Brain microvascular endothelial cell (primary cell): ENCODE results near the gene ZNF436.

Source experiments
- DNase-seq: peaks from one replicate; pipeline ENCODE4 v3.0.0-alpha.2; 2020
- H3K27ac ChIP-seq: fragments of 250-450 bp; sonication (Bioruptor Pico); 2 replicates; pipeline ENCODE4 v1.5.1; 2020; ENCODE audit warnings: mild to moderate bottlenecking, moderate library complexity
- H3K27me3 ChIP-seq: fragments of 250-450 bp; sonication (Bioruptor Pico); replicated peaks from 2 replicates; pipeline ENCODE4 v1.5.1; 2020; ENCODE audit warnings: mild to moderate bottlenecking
- H3K36me3 ChIP-seq: fragments of 250-450 bp; sonication (Bioruptor Pico); replicated peaks from 2 replicates; pipeline ENCODE4 v1.5.1; 2020; ENCODE audit warnings: mild to moderate bottlenecking
- H3K4me3 ChIP-seq: 2 replicates; pipeline ENCODE4 v1.5.1; 2011; ENCODE audit warnings: low read depth, mild to moderate bottlenecking, control low read depth, low read length, moderate library complexity
- CTCF ChIP-seq: IDR thresholded peaks from 2 replicates; pipeline ENCODE4 v1.5.1; 2011; ENCODE audit warnings: low read depth, mild to moderate bottlenecking, moderate library complexity, low read length, control low read depth, inconsistent platforms; ENCODE audit errors: missing control alignments
- in situ Hi-C: cut with HindIII; loops from 2 replicates; pipeline ENCODE4 v1.10.0; 2017; ENCODE audit warnings: low sequenced_read_pairs, low pct_ligation_motif_present

Gene ZNF436

GRCh38 chr1:23357138-23357908 lies 12.3 kb downstream of the ZNF436 start:
- in situ Hi-C loops: no loop called here
- Histone ChIP-seq H3K4me3 (no peak overlapping the region), H3K36me3 (peaks cover 30% of the 10 kb centered on the region), H3K27me3 (no peaks in the 10 kb centered on the region), H3K27ac (no peak overlapping the region)
- no peak for DNase-seq
- TF ChIP-seq CTCF: no peak

DNA sequence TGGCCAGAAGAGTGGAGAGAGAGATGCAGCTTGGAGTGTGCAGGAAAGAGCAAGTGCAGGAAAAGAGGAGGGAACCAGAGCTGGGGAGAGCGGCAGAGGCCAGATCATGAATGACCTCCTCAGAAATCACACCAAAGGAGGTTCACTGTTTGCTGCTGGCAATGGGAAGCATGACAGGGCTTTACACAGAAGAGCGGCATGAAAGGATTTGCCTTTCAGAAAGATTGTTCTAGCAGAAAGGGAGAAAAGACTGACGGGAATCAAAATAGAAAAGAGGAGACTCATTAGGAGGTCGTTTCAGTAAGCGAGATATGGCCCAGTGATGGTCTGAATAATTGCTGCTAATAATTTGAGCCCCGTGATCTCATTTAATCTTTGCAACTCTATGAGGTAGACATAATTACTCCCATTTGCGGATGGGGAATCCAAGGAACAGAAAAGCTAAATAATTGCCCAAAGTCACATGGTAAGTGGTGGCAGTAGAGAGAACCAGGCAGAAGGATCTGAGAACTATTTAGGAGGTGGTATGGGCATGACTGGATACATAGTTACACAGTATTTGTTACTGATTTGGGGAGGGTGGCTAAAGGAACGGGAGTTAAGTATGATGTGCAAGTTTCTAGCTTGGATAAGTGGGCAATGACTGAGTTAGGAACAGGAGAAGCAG lies 13.0 kb downstream of the ZNF436 start:
- no peak for TF ChIP-seq CTCF
- H3K4me3 ChIP-seq: no peak overlapping the region
- H3K36me3 ChIP-seq: peaks cover 22% of the 10 kb centered on the region
- no peak for DNase-seq
- in situ Hi-C loops: no loop called here
- H3K27me3 ChIP-seq: no peaks in the 10 kb centered on the region
- H3K27ac ChIP-seq: no peak overlapping the region

DNA sequence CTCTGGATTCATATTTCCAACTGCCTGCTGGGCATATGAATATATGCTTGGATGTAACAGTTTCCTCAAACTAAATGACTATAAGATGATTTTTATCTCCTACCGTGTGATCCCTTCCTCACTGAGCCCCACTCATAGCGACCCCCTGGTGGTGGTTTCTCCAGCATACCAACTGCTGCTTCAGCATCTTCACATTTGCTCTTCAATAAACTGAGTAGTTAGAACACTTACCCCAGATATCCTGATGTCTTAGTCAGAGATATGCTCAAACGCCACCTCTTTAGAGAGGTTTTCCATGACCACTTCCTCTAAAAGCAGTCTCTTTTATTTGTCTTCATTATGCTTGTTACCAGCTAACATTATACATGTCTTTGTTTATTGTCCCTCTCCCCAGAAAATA lies 15.4 kb downstream of the ZNF436 start:
- Histone ChIP-seq H3K4me3 (no peak overlapping the region), H3K27me3 (no peaks in the 10 kb centered on the region), H3K27ac (no peak overlapping the region), H3K36me3 (no peaks in the 10 kb centered on the region)
- TF ChIP-seq CTCF: peak; percentile 42
- DNase-seq: no peak
- in situ Hi-C loops: no loop called here

DNA sequence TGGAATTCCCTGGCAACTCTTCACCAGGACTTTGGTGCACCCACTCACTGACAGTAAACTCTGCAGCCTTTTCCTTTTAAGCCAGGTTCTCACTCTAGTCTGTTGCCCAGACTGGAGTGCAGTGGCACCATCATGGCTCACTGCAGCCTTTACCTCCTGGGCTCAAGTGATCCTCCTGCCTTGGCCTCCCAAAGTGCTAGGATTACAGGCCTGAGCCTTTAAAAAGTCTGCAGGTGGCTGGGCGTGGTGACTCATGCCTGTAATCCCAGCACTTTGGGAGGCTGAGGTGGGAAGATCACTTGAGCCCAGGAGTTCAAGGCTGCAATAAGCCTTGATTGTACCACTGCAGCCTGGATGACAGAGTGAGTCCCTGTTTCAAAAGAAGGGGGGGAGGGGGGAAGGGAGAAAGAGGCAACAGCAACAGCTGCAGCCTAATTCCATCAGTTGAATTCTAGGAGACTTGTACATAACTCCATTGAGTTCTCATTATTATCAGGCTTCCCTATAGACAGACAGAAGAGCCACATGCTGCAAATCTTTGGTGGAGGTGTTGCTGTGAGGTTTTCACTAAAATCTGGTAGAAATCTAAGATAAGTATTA lies 17.4 kb downstream of the ZNF436 start:
- in situ Hi-C loops: no loop called here
- no peaks in the 10 kb centered on the region for H3K36me3 ChIP-seq
- DNase-seq: no peak
- H3K27ac ChIP-seq: no peak overlapping the region
- no peak for TF ChIP-seq CTCF
- no peak overlapping the region for H3K4me3 ChIP-seq
- no peaks in the 10 kb centered on the region for H3K27me3 ChIP-seq

- no peak for TF ChIP-seq CTCF
- Histone ChIP-seq H3K36me3 (no peaks in the 10 kb centered on the region), H3K4me3 (no peak overlapping the region), H3K27me3 (no peaks in the 10 kb centered on the region), H3K27ac (no peak overlapping the region)
- no peak for DNase-seq
- in situ Hi-C loops: no loop called here
Observed at GRCh38 chr1:23345920-23346319, 23.7 kb downstream of the ZNF436 start.
